ENCODE data around the gene BRCA2. TPM values are rescaled to one million over a fixed set of nuclear protein-coding genes. Genes with fewer than 3 reads are reported as not detected.

The BRCA2 gene
- total RNA-seq, 1 experiment from 2014 or later = 21.6 TPM

DNA sequence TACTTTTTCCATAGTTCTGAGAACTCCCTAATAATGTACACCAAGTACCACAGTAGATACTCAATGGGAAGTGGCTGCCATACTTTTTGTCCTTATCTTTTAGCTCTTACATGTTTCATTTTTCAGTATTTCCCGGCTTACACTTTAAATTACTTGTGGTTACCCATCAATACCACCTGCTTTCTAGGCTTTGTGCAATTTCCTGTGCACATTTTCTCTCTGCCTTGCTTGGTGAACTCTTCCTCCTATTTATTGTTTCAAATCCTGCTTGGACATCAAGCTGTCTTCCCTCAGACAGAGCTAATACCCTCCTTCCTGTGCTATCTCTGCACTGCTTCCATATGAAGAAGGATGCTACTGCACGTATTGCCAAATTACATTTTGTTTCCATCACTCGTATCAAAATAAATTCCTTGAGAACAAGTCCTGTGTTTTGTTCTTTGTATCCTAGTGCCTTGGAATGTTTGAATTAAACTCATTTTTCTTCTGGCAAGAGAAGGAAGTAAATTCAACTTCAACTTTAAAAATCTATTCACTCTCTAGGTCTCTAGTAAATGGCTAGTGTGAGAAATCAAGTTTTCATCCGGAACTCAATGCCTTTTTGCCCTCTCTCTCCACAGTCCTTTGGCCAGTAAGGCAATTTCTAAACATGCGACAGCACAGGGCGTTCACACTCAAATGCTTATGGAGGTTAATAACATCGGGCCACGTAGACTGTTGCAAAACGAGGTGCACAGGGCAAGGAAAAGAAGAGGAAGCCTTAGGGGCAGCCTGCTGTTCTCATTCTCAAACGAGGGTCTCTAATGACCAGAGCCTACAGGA is 5.8 kb upstream of the BRCA2 start:
- Mint-ChIP-seq H3K27me3 (ENCODE audit: low read depth) (no peaks in the 10 kb centered on the region; the same call in 1 of the 2 replicates), H3K27ac (no peak overlapping the region), H3K4me1 (peaks cover 3% of the 10 kb centered on the region), H3K36me3 (no peaks in the 10 kb centered on the region), H3K9me3 (no peaks in the 10 kb centered on the region), H3K4me3 (no peak overlapping the region)
- ATAC-seq (no peak), DNase-seq (ENCODE audit: low spot score) (no peak)
- TF ChIP-seq, protein P1, sequence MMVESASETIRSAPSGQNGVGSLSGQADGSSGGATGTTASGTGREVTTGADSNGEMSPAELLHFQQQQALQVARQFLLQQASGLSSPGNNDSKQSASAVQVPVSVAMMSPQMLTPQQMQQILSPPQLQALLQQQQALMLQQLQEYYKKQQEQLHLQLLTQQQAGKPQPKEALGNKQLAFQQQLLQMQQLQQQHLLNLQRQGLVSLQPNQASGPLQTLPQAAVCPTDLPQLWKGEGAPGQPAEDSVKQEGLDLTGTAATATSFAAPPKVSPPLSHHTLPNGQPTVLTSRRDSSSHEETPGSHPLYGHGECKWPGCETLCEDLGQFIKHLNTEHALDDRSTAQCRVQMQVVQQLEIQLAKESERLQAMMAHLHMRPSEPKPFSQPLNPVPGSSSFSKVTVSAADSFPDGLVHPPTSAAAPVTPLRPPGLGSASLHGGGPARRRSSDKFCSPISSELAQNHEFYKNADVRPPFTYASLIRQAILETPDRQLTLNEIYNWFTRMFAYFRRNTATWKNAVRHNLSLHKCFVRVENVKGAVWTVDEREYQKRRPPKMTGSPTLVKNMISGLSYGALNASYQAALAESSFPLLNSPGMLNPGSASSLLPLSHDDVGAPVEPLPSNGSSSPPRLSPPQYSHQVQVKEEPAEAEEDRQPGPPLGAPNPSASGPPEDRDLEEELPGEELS (CRISPR knock-in tag; IDR thresholded peaks at IDR 0.05) = no peak
- TF ChIP-seq ELF4 (CRISPR knock-in tag; IDR thresholded peaks at IDR 0.05; ENCODE audit: low read depth) (no peak), PRRX2 (CRISPR knock-in tag; IDR thresholded peaks at IDR 0.05) (no peak), JAZF1 (CRISPR knock-in tag; IDR thresholded peaks at IDR 0.05) (no peak), NR3C1 (CRISPR knock-in tag; conservative IDR thresholded peaks at IDR 0.05; ENCODE audit: low read depth) (no peak), NFATC4 (CRISPR knock-in tag; IDR thresholded peaks at IDR 0.05) (no peak), ZNF232 (CRISPR knock-in tag; IDR thresholded peaks at IDR 0.05) (no peak), ZNF138 (CRISPR knock-in tag; conservative IDR thresholded peaks at IDR 0.05) (no peak), FOXK1 (CRISPR knock-in tag; IDR thresholded peaks at IDR 0.05) (no peak), NFYB (CRISPR knock-in tag; conservative IDR thresholded peaks at IDR 0.05; ENCODE audit: low read depth) (no peak), IRF2 (CRISPR knock-in tag; IDR thresholded peaks at IDR 0.05; ENCODE audit: borderline replicate concordance, low read depth) (no peak), FOXP1 (CRISPR knock-in tag; IDR thresholded peaks at IDR 0.05; ENCODE audit: borderline replicate concordance) (no peak), ATF1 (CRISPR knock-in tag; IDR thresholded peaks at IDR 0.05) (no peak), NR1H2 (CRISPR knock-in tag; IDR thresholded peaks at IDR 0.05) (no peak)
- TF ChIP-seq, protein P2, sequence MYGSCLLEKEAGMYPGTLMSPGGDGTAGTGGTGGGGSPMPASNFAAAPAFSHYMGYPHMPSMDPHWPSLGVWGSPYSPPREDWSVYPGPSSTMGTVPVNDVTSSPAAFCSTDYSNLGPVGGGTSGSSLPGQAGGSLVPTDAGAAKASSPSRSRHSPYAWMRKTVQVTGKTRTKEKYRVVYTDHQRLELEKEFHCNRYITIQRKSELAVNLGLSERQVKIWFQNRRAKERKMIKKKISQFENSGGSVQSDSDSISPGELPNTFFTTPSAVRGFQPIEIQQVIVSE (CRISPR knock-in tag; IDR thresholded peaks at IDR 0.05; ENCODE audit: borderline replicate concordance) = no peak
- TF ChIP-seq, protein P3, sequence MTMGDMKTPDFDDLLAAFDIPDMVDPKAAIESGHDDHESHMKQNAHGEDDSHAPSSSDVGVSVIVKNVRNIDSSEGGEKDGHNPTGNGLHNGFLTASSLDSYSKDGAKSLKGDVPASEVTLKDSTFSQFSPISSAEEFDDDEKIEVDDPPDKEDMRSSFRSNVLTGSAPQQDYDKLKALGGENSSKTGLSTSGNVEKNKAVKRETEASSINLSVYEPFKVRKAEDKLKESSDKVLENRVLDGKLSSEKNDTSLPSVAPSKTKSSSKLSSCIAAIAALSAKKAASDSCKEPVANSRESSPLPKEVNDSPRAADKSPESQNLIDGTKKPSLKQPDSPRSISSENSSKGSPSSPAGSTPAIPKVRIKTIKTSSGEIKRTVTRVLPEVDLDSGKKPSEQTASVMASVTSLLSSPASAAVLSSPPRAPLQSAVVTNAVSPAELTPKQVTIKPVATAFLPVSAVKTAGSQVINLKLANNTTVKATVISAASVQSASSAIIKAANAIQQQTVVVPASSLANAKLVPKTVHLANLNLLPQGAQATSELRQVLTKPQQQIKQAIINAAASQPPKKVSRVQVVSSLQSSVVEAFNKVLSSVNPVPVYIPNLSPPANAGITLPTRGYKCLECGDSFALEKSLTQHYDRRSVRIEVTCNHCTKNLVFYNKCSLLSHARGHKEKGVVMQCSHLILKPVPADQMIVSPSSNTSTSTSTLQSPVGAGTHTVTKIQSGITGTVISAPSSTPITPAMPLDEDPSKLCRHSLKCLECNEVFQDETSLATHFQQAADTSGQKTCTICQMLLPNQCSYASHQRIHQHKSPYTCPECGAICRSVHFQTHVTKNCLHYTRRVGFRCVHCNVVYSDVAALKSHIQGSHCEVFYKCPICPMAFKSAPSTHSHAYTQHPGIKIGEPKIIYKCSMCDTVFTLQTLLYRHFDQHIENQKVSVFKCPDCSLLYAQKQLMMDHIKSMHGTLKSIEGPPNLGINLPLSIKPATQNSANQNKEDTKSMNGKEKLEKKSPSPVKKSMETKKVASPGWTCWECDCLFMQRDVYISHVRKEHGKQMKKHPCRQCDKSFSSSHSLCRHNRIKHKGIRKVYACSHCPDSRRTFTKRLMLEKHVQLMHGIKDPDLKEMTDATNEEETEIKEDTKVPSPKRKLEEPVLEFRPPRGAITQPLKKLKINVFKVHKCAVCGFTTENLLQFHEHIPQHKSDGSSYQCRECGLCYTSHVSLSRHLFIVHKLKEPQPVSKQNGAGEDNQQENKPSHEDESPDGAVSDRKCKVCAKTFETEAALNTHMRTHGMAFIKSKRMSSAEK (CRISPR knock-in tag; IDR thresholded peaks at IDR 0.05; ENCODE audit: borderline replicate concordance) = no peak
- ChIA-PET CTCF (interaction anchor here (1.1 to 1.2 kb wide), 2 partner anchors 41 to 400 kb away, joined by 3 to 9 read pairs; no protein-coding TSS in a partner anchor), POLR2A (no interaction called here)

DNA sequence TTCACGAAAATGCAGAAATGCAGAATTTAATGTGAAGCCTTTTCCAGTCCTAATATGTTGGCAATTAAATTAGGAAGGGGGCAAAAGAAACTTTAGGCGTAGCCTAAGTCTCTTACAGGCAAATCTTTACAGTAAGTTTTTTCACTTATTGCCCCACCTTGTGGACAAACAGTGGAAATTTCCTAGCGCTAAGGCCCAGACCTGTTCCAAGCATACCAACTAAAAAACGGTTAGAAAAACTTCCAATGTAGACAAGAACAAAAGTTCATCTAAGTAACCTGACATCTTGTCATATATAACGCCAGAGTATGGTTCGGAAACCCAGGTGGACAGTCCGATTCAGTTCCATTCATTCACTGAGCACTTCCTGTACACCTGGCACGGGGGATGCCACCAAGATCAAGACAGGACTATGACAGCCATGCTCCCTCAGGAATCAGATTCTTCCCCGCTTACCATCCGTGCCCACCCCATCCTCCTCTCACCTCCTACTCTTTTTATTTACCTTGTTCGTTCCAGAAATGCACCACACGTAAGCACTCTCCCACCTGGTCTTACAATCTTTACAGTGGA is 5.1 kb upstream of the BRCA2 start:
- ATAC-seq (peak; percentile 79), DNase-seq (ENCODE audit: low spot score) (no peak)
- ChIA-PET POLR2A (no interaction called here), CTCF (interaction anchor here (1.2 kb wide), 1 partner anchor 65 kb away, joined by 3 read pairs; no protein-coding TSS in a partner anchor)
- no peaks in the 10 kb centered on the region; the same call in 1 of the 2 replicates for H3K27me3 Mint-ChIP-seq (ENCODE audit: low read depth)
- no peaks in the 10 kb centered on the region for H3K9me3 Mint-ChIP-seq
- no peaks in the 10 kb centered on the region for H3K36me3 Mint-ChIP-seq
- H3K27ac Mint-ChIP-seq = no peak overlapping the region
- no peak for TF ChIP-seq NFYB (CRISPR knock-in tag; conservative IDR thresholded peaks at IDR 0.05; ENCODE audit: low read depth)
- TF ChIP-seq, protein P4, sequence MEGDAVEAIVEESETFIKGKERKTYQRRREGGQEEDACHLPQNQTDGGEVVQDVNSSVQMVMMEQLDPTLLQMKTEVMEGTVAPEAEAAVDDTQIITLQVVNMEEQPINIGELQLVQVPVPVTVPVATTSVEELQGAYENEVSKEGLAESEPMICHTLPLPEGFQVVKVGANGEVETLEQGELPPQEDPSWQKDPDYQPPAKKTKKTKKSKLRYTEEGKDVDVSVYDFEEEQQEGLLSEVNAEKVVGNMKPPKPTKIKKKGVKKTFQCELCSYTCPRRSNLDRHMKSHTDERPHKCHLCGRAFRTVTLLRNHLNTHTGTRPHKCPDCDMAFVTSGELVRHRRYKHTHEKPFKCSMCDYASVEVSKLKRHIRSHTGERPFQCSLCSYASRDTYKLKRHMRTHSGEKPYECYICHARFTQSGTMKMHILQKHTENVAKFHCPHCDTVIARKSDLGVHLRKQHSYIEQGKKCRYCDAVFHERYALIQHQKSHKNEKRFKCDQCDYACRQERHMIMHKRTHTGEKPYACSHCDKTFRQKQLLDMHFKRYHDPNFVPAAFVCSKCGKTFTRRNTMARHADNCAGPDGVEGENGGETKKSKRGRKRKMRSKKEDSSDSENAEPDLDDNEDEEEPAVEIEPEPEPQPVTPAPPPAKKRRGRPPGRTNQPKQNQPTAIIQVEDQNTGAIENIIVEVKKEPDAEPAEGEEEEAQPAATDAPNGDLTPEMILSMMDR (IDR thresholded peaks at IDR 0.05) = 0 out of 2 replicates have a peak, but pooled peaks have one; percentile 35
- H3K4me1 Mint-ChIP-seq = peaks cover 9% of the 10 kb centered on the region
- no peak overlapping the region for H3K4me3 Mint-ChIP-seq

Data from WTC11 (cell line).